DMS114 treated with DMSO at 0.1 percent for 48 hours (cell line): ENCODE data around the gene TMED8.
"Not testable (repeated sequence)": the region's sequence is repeated elsewhere in the genome, so short reads cannot be mapped to it uniquely, and the experiment has no call there.

Experiments
- DNase-seq: peaks from one replicate; lab custom pipeline; 2025; ENCODE audit not compliant: unreplicated experiment; lab: John Stamatoyannopoulos, UW

The TMED8 gene, protein sequence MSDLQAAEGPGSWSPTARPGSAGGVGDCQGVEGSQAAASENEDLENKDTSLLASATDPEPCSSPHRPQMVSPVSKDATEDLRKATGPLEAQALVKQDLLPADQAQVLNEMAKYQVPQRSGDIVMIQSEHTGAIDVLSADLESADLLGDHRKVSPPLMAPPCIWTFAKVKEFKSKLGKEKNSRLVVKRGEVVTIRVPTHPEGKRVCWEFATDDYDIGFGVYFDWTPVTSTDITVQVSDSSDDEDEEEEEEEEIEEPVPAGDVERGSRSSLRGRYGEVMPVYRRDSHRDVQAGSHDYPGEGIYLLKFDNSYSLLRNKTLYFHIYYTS

DNA sequence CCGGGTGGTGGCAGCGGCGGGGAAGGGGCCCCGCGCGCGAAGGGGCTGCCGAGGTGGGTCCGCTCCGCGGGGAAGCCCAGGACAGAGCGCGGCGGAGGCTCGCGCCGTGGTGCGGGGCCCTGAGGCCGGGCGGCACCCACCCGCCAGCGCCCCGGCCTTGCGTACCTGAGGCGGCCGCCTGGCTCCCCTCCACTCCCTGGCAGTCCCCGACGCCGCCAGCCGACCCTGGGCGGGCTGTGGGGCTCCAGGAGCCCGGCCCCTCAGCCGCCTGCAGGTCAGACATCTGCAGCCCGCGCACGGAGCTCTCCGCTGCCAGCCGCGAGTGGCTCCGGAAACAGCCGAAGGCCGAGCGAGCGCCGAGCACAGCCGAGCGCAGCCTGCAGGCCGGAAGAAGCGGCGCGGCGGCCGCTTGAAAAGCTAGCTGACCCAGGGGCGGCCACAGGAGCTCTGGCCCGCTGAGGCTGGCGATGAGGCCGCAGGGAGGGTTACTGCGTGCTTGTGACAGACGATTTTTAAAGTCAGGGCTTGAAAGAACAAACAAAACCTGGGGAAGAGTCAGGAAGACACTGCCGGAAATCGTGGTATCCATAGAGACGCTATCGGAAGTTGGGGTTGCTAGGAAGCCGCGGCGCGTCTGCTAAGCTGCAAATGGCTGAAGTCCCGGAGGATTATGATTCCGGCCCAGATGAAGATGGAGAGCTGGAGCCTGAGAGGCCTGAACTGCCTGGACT is at the start of gene TMED8, which contains the start of gene SAMD15:
Gene TMED8 (minus strand): TSS at position 324 of the 731 bp plus-strand sequence. CDS start 41 bp downstream, at position 283.
Gene SAMD15 (plus strand): TSS at position 609 of the 731 bp plus-strand sequence. CDS start 40 bp downstream, at position 649.
- DNase-seq, result peak; percentile 81

DNA sequence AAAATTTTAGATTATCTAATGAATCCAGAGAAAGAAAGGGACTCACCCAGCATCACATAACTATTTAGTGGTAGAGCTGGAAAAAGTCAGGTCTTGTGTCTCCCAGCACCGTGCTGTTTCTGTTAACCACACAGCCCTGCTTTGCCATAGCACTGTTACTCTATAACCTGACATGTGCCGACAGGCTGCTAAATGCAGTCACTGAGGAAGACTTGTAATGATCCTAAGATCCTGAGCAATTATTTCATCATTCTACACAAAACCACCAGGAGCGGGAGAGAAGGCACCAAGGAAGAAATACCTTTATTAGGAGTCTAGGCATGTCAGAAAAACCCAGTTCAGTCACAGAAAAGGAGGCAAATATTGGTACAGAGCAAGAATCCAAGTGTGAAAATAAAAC is 49.5 kb upstream of the TMED8 start:
- DNase-seq, result no peak

DNA sequence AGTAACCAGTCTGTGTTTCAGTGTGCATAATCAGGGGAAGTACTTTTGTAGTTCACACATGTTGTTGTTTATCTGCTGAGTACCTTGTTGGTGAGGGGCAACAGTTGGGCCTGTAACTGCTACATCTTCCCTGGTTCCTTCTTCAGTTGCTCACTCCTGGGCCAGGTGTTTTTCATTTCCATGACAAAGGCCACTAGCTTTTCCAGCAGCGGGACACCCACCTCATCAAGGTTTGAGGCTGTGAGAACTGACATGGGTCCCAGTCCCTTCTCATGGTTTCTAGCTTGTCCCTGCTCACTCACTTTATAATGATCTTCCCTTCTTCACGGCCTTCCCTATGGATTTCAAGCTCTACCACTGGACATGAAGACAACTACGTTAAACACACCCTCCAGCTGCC is 48.0 kb upstream of the TMED8 start:
- no peak for DNase-seq

DNA sequence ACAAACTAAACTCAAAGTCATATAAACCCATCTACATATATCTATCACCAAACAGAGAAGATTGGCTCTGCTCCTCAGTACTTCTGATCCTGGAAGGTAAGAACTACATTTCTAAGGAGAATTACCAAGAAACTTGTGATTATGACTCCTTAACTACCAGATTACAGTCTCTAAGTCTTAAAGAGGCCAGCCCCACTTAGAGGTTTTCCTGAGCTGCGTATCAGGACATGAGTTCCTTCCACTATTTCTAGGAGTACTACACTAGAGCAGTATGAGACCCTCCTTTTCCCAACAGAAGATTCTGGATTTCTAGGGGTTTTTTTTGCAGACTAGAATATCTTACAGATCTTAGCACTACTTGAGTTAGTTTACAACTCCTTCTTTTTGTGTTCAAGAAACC is 46.5 kb upstream of the TMED8 start, which contains the start of gene NOXRED1:
Gene NOXRED1 (minus strand): TSS at position 101 of the 400 bp plus-strand sequence. CDS start 634 bp downstream, outside the sequence.
- no peak for DNase-seq

DNA sequence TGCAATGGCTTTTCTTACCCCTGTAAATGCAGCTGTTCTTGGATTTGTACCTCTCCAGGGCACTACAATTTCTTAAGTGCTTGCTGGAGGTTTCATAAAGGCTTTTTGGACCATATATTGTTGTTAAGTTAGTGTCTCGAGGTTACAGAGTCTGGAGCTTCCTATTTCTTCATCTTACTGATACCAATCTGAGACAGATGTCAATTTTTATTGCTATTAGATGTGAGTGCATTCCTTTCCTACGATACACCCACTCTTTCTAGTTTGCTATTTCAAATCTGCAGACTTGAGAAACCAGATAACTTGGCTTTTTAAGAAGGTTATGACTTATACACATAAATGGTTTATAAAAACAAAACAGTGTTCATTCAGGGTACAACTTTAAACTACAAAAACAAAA is 44.3 kb upstream of the TMED8 start:
- DNase-seq, result no peak

DNA sequence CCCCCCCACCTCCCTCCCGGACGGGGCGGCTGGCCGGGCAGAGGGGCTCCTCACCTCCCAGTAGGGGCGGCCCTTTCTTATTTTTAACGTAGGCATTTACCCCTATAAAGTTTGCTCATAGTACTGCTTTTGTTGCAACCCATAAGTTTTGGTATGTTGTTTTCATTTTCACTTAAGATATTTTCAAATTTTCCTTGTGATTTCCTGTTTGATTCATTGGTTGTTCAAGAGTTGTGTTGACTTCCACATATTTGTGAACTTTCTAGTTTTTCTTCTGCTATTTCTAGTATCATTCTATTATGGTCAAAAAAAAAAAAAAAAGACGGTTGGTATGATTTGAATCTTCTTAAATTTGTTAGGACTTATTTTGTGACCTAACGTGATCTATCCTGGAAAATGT is 39.9 kb upstream of the TMED8 start:
- DNase-seq, result no peak

DNA sequence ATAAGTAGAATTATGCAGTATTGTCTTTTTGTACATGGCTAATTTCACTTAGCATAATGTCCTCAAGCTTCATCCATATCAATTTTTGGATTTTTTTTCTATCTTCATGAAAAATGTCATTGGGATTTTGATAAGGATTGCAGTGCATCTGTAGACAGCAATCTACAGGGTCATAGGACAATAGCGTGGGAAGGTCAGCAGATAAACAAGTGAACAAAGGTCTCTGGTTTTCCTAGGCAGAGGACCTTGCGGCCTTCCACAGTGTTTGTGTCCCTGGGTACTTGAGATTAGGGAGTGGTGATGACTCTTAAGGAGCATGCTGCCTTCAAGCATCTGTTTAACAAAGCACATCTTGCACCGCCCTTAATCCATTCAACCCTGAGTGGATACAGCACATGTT is 39.2 kb upstream of the TMED8 start:
- not testable (repeated sequence) for DNase-seq

DNA sequence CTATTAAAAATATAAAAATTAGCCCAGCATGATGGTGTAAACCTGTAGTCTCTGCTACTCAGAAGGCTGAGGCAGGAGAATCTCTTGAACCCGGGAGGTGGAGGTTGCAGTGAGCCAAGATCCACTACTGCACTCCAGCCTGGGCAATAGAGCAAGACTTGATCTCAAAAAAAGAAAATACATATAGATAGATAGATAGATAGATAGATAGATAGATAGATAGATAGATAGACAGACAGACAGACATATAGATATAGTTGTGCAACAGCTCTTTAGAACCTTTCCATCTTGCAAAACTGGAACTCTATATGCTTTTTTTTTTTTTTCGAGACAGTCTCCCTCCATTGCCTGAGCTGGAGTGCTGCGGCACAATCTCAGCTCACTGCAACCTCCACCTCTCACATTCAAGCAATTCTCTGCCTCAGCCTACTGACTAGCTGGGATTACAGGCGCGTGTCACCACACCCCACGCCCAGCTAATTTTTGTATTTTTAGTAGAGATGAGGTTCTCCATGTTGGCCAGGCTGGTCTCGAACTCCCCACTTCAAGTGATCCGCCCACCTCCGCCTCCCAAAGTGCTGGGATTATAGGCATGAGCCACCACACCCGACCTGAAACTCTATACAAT is 38.6 kb upstream of the TMED8 start:
- DNase-seq, result not testable (repeated sequence)

DNA sequence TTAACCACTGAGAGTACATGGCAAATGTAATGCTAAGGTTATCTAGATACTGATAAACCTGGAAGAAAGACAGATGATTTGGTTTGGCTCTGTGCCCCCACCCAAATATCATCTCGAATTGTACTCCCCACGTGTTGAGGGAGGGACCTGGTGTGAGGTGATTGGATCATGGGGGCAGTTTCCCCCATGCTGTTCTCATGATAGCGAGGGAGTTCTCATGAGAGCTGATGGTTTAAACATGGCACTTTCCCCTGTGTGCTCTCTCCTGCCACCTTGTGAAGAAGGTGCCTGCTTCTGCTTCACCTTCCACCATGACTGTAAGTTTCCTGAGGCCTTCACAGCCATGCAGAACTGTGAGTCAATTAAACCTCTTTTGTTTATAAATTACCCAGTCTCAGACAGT is 32.2 kb upstream of the TMED8 start:
- DNase-seq, result no peak

DNA sequence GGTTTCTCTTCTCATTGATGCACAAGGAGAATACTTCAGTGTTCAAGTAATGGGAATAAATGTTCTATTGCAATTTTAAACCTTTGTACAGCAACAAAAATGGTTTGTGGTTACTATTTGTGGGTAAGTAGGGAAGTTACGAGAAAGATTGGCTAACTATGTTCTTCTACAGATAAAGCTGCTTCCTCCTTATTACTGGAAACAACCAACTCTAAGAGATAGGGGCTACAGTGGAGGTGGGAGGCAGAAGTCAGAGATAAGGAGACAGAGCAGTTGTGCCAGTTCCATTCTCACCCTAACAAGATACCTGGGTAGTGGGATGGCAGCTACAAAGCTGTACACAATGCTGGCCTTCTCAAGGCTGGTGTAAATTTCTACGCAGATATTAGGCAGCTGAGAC is 30.3 kb upstream of the TMED8 start:
- DNase-seq, result no peak

DNA sequence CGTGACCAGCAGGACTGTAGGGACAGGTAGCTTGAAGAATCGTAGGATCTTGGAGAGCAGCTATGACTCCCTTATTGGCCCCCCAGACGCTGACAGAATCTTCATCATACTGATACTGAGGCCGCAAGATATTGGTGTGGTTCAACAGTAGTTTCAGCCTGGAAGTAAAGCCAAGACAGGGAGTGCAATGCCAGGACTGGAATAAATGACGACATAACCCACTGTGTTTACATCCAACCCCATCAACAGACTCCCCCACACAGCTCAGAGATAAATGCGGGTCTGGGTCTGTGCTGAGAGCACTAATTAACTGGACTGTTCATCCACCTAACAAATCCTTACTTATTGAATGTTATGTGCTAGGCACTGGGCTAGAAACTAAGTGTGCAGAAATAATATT is 29.8 kb upstream of the TMED8 start:
- DNase-seq, result no peak

DNA sequence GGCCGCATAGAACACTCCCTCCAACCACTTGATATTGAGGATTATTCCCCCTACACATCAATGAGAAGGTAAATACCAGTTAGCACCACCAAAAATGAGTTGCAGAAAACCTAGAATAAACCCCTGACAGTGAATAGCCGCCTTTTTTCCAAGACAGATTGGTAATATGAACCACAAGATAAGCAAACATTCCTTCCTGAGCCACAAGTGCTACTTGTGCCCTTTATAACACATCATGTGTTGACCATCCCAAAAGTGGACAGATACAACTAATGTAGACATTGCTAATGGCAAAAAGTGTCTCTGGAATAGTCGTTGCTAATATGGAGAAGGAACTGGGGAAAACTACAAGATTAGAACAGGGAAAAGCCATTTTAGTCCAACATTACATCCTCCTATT is 29.2 kb upstream of the TMED8 start:
- DNase-seq, result no peak

DNA sequence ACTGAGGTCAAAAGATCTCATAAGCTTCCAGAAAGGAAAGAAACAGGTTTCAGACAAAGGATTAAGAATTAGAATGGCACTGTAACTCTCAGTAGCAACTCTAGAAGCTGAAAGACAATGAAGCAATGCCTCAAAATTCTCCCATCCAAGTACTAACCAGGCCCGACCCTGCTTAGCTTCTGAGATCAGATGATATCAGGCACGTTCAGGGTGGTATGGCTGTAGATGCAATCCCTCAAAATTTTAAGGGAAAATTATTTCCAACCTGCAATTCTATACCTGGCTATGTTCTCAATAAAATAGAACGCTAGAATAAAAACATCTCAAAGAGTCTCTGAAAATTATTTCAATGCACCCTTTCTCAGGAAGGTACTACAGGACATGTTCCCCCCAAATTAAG is 26.9 kb upstream of the TMED8 start:
- no peak for DNase-seq

DNA sequence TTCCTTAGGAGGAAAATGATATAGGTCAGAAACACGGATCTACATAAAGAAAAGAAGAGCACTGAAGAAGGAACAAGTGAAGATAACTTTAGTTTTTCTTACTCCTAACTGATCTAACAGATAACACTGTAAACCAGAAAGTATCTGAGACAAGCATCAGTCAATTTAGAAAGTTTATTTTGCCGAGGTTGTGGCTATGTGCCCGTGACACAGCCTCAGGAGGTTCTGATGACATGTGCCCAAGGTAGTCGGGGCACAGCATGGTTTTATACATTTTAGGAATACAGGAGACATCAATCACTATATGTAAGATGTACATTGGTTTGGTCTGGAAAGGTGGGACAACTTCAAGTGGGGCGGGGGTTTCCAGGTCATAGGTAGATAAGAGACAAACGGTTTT is 23.3 kb upstream of the TMED8 start:
- DNase-seq, result no peak

DNA sequence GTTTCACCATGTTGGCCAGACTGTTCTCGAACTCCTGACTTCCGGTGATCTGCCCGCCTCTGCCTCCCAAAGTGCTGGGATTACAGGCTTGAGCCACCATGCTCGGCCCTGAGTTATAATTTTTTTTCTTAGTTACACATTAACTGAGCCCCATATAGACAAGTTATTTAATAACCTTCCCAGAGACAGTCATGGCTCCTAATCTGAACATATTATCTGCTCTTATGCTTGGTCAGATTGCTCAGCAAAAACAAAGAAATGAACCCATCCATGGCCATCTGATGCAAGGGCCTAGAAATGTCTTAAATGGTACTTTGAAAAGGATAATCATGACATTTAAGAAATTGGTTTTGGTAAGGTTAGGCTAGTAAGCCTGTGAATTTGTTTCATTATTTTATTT is 13.3 kb upstream of the TMED8 start:
- DNase-seq, result no peak

DNA sequence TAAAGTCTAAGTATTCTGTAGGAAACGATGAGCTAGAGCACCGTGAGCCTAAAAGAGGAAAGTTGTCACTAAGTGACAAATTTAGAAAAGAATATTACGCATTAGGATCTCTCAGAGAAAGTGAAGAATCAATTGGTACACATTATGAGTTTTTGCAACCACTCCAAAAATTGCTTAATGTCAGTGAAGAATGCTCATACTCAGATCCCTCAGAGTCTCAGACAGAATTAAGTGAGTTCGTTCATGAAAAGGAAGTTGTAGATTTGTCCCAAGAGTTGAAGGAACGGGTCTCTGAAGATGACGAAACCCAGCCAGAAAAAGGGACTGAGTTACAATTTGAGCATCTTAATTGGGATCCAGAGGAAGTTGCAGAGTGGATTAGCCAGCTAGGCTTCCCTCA is 1.8 kb upstream of the TMED8 start:
- no peak for DNase-seq

DNA sequence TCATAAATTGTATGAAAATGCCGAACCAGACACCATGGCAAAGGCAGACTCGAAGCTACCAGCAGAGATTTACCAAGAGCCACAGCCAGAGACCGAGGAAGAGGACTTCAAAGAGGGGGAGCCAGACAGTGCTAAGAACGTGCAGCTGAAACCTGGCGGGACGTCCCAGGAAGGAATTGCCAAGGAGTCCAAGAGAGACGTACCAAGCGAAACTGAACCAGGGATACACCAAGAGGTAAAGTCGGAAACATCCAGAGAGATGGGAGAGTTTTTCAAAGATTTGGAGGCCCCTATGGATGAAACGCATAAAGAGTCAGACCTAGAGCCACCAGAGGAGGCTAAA is 579 bp upstream of the TMED8 start:
- no peak for DNase-seq

DNA sequence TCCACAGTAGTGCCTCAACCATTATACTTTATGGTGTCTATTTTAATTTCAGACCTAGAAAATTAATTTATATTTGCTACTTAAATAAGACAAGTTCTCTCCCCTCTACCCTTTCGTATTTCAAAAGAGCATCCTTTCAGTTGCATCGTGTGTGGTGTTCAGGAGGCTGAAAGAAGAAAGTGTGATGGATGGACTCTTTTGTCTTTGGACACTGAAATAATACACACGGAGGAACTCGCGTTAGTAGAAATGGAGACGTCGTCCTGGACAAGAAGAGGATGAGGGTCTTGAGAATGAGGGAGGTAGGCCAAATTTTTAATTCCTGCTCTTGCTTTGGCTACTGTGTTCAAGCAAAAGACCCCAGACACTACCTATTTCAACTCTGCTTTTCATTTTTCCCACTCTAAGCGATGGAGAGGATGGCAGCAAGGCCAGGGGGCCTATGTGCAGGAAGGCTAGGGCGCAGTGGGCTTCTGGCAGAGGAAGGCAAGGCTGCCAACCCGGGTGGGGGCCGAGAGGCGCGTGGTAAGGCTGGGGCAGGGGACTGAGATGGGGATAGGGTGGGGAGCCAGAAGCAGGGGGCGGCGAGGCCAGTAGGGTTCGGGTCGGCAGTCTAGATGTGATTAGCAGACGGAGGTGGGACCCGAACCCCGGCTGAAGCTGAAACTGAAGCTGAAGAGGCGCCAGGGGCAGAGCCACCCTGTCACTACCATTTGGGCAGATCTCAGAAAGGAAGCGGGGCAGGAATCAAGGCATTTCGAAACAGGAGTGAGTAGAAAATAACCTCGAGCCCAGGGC is 722 bp downstream of the TMED8 start:
- DNase-seq, result peak; percentile 7

DNA sequence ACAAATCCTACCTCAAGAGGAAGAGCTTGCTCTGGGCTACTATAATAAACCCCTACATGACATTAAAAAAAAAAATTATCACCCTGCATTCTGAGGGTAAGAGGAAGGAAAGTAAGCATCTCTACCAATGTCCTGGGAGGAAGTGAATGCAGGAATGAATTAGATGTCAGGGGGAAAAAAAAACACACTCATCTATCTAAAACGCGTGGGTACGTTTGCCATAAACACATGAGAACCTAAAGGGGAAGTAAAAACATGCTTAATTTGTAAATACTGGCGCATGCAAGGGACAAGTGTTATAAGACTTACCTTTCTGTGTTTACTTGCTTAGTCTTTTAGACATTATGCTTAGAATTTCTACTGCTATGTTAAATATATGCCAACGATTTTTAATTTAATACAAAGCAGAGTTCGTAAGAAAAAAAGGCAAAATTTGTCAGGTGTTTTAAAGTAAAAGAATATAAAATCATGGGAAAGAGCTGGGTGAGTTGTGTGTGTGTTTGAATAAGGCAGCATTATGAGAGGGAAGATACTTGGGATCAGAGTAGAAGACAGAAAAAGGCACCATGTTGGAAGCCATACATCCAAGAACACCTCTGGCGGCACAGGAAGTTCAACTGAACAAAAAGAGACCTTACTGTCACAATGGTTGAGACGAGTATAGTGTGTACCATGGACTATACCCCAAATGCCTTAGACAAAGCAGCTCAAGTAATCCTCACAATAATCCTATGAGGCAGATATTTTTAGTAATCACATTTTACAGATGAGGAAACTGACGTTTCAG is 1.5 kb downstream of the TMED8 start:
- DNase-seq, result no peak

DNA sequence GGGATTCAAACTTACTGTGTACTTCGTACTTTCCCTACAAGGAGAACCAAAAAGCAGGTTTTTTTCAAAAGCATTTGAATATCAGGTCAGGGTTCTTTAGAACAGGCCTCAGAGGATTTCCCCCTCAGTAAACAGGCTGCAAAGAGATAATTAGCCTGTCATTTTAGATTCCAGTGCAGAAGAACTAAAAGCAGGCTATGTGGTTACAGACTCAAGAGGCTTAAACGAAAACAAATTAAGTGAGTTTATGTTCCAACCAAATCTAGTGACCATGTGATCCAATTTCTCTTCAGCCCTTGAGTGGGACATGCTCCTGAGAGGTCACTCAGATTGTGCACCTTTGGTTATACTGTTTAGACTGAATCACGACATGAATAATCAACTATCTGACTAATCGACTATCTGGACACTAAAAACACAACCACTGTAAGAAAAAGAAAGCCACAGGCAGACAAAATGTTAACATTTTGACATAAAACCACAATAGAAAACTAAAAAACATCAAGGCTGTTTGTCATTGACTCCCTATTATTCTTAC is 4.5 kb downstream of the TMED8 start:
- DNase-seq, result no peak
